ACC112 (cell line): Measurements from ENCODE around the gene PSMD2.

Experiments
- H2AFZ ChIP-seq: fragments of 200-600 bp; sonication (generic); one replicate; pipeline ENCODE4 v1.6.0; 2017; ENCODE audit warnings: antibody characterized with exemption, low read length; ENCODE audit not compliant: unreplicated experiment
- H3K27ac ChIP-seq: fragments of 200-600 bp; sonication (generic); 2 replicates; pipeline ENCODE4 v1.5.1; 2014; ENCODE audit warnings: low read depth, mild to moderate bottlenecking, antibody characterized with exemption, low read length, moderate library complexity
- H3K27me3 ChIP-seq: fragments of 200-600 bp; sonication (generic); 2 replicates; pipeline ENCODE4 v1.6.1; 2014; ENCODE audit warnings: mild to moderate bottlenecking, antibody characterized with exemption, low read length, moderate library complexity, mixed read lengths; ENCODE audit not compliant: insufficient read depth
- H3K36me3 ChIP-seq: fragments of 200-600 bp; sonication (generic); 2 replicates; pipeline ENCODE4 v1.6.1; 2016; ENCODE audit warnings: mild to moderate bottlenecking, antibody characterized with exemption, low read length, moderate library complexity, mixed read lengths; ENCODE audit not compliant: insufficient read depth
- H3K4me1 ChIP-seq: fragments of 200-600 bp; sonication (generic); one replicate; pipeline ENCODE4 v1.6.1; 2016; ENCODE audit warnings: low read length, mixed read lengths; ENCODE audit not compliant: insufficient read depth, unreplicated experiment, control insufficient read depth
- H3K4me3 ChIP-seq: fragments of 200-600 bp; sonication (generic); 2 replicates; pipeline ENCODE4 v1.5.1; 2014; ENCODE audit warnings: mild to moderate bottlenecking, low read depth, low read length
- H3K79me2 ChIP-seq: fragments of 200-600 bp; sonication (generic); one replicate; pipeline ENCODE4 v1.6.0; 2016; ENCODE audit warnings: low read length; ENCODE audit not compliant: control insufficient read depth, unreplicated experiment, insufficient read depth

Gene PSMD2

DNA sequence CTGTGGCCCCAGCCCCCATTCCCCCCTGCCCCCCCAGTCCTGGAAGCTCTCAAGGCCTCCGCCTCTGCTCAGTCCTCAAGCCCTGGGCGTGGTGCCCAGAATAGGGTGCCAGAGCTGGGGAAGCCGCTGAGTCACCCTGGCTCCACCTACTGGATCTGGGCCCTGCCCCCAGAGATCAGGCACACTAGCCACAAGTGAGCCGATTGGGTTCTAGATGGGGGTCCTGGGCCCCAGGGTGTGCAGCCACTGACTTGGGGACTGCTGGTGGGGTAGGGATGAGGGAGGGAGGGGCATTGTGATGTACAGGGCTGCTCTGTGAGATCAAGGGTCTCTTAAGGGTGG is 21.0 kb downstream of the PSMD2 start:
- Histone ChIP-seq H3K36me3 (peaks cover 56% of the 10 kb centered on the region), H3K4me3 (peak overlapping the region; percentile 69), H3K27me3 (no peaks in the 10 kb centered on the region), H3K4me1 (peaks cover 48% of the 10 kb centered on the region), H3K79me2 (peaks cover 91% of the 10 kb centered on the region), H2AFZ (no peak overlapping the region), H3K27ac (peak overlapping the region; percentile 51)

GRCh38 chr3:184321666-184322065 is 22.6 kb downstream of the PSMD2 start:
- peaks cover 91% of the 10 kb centered on the region for H3K79me2 ChIP-seq

GRCh38 chr3:184322731-184323487 is 23.9 kb downstream of the PSMD2 start:
- Histone ChIP-seq H3K27me3 (no peaks in the 10 kb centered on the region), H2AFZ (no peak overlapping the region), H3K36me3 (peaks cover 74% of the 10 kb centered on the region), H3K27ac (0 out of 2 replicates have a peak overlapping the region, but pooled peaks have one; percentile 9), H3K4me3 (no peak overlapping the region), H3K4me1 (peaks cover 32% of the 10 kb centered on the region), H3K79me2 (peaks cover 89% of the 10 kb centered on the region)

More at GRCh38 chr3:184321666-184322065, 22.6 kb downstream of the PSMD2 start:
- Histone ChIP-seq H3K27ac (no peak overlapping the region), H3K27me3 (no peaks in the 10 kb centered on the region), H2AFZ (no peak overlapping the region), H3K4me3 (no peak overlapping the region), H3K36me3 (peaks cover 68% of the 10 kb centered on the region), H3K4me1 (peaks cover 44% of the 10 kb centered on the region)

DNA sequence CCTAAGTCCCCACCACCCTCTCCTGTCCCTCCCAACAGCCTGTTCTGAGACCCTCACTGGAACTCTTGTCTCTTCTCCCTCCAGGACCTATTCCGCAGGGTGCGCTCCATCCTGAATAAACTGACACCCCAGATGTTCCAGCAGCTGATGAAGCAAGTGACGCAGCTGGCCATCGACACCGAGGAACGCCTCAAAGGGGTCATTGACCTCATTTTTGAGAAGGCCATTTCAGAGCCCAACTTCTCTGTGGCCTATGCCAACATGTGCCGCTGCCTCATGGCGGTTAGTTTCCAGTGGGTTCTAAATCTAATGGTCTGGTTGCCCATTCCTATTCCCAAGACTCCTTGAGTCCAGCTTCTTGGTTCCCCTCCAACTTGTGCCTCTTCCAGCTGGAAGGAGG is 24.7 kb downstream of the PSMD2 start:
- H3K36me3 ChIP-seq = peaks cover 81% of the 10 kb centered on the region

DNA sequence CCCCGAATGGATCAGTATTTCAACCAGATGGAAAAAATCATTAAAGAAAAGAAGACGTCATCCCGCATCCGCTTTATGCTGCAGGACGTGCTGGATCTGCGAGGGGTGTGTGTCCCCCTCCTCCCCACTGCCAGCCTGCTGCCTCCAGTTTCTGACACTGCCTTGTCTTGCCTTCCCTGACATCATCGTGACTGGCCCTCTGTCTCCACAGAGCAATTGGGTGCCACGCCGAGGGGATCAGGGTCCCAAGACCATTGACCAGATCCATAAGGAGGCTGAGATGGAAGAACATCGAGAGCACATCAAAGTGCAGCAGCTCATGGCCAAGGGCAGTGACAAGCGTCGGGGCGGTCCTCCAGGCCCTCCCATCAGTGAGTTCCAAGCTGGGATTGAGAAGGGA is 26.2 kb downstream of the PSMD2 start:
- peaks cover 13% of the 10 kb centered on the region for H3K4me1 ChIP-seq
- H3K27me3 ChIP-seq = no peaks in the 10 kb centered on the region
- peaks cover 92% of the 10 kb centered on the region for H3K36me3 ChIP-seq
- H3K4me3 ChIP-seq = no peak overlapping the region
- H3K27ac ChIP-seq = no peak overlapping the region
- H3K79me2 ChIP-seq = peaks cover 81% of the 10 kb centered on the region
- no peak overlapping the region for H2AFZ ChIP-seq

More for the DNA sequence above, 24.7 kb downstream of the PSMD2 start:
- Histone ChIP-seq H3K27ac (no peak overlapping the region), H3K4me3 (no peak overlapping the region), H2AFZ (no peak overlapping the region), H3K27me3 (no peaks in the 10 kb centered on the region), H3K79me2 (peaks cover 90% of the 10 kb centered on the region), H3K4me1 (peaks cover 26% of the 10 kb centered on the region)

DNA sequence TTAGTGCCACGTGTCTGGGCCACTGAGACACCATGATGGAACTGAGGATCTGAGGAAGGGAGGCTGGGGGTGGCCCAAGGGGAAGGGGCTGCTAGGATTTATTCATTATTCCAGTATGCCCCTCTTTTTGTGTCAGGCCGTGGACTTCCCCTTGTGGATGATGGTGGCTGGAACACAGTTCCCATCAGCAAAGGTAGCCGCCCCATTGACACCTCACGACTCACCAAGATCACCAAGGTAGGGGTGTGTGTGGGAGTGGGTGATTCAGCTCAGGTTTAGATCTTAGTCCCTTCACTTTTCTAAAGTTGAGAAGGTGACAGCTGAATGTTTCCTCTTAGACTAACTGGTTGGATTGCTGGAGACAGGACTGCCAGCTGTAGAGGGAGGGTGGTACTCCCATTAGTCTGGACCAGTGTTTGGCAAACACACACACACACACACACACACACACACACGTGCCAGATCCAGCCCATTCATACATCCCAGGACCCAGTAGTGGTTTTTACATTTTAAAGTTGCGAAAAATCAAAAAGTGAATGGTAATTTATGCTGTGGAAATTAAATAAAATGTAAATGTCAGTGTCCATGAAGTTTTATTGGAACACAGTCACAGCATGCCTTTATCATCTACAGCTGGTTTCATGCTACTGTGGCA is 26.8 kb downstream of the PSMD2 start:
- Histone ChIP-seq H2AFZ (no peak overlapping the region), H3K27ac (no peak overlapping the region), H3K79me2 (peaks cover 76% of the 10 kb centered on the region), H3K36me3 (peaks cover 90% of the 10 kb centered on the region), H3K4me1 (peaks cover 8% of the 10 kb centered on the region), H3K4me3 (no peak overlapping the region), H3K27me3 (no peaks in the 10 kb centered on the region)

DNA sequence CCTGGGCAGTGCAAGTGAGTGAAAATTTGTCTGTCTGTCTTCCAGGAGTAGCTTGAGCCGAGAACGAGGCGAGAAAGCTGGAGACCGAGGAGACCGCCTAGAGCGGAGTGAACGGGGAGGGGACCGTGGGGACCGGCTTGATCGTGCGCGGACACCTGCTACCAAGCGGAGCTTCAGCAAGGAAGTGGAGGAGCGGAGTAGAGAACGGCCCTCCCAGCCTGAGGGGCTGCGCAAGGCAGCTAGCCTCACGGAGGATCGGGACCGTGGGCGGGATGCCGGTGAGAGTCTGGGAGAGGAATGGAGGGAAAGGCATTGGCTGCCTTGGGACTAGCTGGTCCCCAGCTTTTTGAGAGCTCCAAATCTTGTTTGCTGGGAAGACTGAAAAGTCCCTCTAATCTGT is 28.1 kb downstream of the PSMD2 start:
- H3K27me3 ChIP-seq = no peaks in the 10 kb centered on the region
- no peak overlapping the region for H2AFZ ChIP-seq
- peaks cover 67% of the 10 kb centered on the region for H3K79me2 ChIP-seq
- H3K36me3 ChIP-seq = peaks cover 90% of the 10 kb centered on the region
- H3K27ac ChIP-seq = no peak overlapping the region
- H3K4me1 ChIP-seq = peaks cover 18% of the 10 kb centered on the region
- H3K4me3 ChIP-seq = no peak overlapping the region

- no peaks in the 10 kb centered on the region for H3K27me3 ChIP-seq
- no peak overlapping the region for H2AFZ ChIP-seq
- H3K79me2 ChIP-seq = peaks cover 61% of the 10 kb centered on the region
- H3K36me3 ChIP-seq = peaks cover 87% of the 10 kb centered on the region
- no peak overlapping the region for H3K27ac ChIP-seq
- peaks cover 27% of the 10 kb centered on the region for H3K4me1 ChIP-seq
- no peak overlapping the region for H3K4me3 ChIP-seq
These were observed 29.5 kb downstream of the PSMD2 start for GRCh38 chr3:184328516-184328915.

- peaks cover 59% of the 10 kb centered on the region for H3K4me1 ChIP-seq
- peaks cover 57% of the 10 kb centered on the region for H3K36me3 ChIP-seq
- H3K27ac ChIP-seq = peak overlapping the region; percentile 94
- H3K27me3 ChIP-seq = no peaks in the 10 kb centered on the region
- peak overlapping the region; percentile 9; the same call in 1 of the 2 replicates for H3K4me3 ChIP-seq
- H3K79me2 ChIP-seq = peaks cover 36% of the 10 kb centered on the region
- H2AFZ ChIP-seq = no peak overlapping the region
These were observed 33.5 kb downstream of the PSMD2 start for GRCh38 chr3:184332370-184333090.

- peaks cover 39% of the 10 kb centered on the region for H3K79me2 ChIP-seq
- peaks cover 66% of the 10 kb centered on the region for H3K4me1 ChIP-seq
These were observed 34.1 kb downstream of the PSMD2 start for GRCh38 chr3:184333190-184333589.

More at GRCh38 chr3:184333190-184333589, 34.1 kb downstream of the PSMD2 start:
- H3K27me3 ChIP-seq = no peaks in the 10 kb centered on the region
- H3K36me3 ChIP-seq = peaks cover 52% of the 10 kb centered on the region
- H3K27ac ChIP-seq = peak overlapping the region; percentile 94
- 0 out of 2 replicates have a peak overlapping the region, but pooled peaks have one; percentile 9 for H3K4me3 ChIP-seq
- H2AFZ ChIP-seq = no peak overlapping the region
